Measurements from ENCODE around the gene KCNJ18. TPM values are rescaled to one million over a fixed set of nuclear protein-coding genes. Genes with fewer than 3 reads are reported as not detected.
"Not testable (repeated sequence)": the region's sequence is repeated elsewhere in the genome, so short reads cannot be mapped to it uniquely, and the experiment has no call there.

KCNJ18 gene
- total RNA-seq, 1 experiment from 2014 or later: not detected

DNA sequence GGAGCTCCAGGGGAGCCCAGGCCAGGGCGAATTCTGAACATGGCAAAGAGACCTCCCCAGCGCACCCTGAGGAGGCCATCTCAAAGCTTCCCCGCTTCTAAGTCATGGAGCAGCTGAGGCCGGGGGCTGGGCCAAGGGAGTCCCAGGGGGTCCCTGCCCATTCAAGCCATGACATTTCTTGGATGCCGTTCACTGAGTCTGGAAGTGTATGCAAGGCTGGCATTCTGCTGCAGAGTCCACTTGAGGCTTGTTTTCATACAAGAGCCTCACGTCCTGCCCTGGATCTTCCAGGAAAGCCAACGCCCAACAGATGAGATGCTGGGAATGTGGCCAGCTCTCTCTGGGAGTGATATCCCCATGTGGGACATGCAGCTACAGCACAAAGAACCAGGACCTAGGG, 48.5 kb downstream of the KCNJ18 start:
- DNase-seq (ENCODE audit: low read depth); in situ Hi-C loops (cut with HindIII; ENCODE audit: low pct_unique_long_range_greater_than_20kb, low sequenced_read_pairs): not testable (repeated sequence)

DNA sequence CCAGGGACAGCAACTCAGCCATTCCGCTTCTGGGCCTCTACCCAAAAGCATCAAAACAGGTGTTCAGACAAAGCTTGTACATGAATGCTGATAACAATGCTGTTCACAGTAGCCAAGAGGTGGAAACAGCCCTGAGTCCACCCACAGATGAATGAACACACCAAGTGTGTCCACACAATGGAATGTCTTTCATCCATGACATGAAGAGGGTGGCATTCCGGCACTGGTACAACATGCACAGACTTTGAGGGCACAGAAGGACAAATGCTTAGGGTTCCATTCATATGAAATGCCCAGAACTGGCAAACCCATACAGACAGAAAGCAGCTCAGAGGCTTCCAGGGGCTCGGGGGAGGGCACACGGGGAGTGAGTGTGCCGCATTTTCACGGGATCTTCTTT, 49.2 kb downstream of the KCNJ18 start:
- in situ Hi-C loops (cut with HindIII; ENCODE audit: low pct_unique_long_range_greater_than_20kb, low sequenced_read_pairs); DNase-seq (ENCODE audit: low read depth): not testable (repeated sequence)

DNA sequence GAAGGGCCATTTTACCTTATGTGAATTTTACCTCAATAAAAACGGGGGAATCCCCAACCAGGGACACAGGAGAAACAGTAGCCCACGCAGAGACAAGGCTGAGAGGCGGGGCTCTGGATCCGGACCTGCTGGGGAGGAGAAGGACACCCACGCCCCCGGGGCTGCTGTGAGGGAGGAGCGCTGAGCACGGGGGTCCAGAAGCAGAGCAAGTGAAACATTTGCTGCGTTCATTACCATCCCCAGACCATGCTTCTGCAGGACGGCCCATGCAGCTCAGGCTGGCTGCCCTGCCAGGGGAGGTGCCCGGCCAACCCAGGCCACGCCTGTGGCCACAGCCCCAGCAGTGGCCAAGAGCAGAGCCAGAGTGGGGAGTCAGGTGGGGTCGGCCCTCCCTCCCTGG, 50.0 kb downstream of the KCNJ18 start:
- in situ Hi-C loops (cut with HindIII; ENCODE audit: low pct_unique_long_range_greater_than_20kb, low sequenced_read_pairs): no loop called here

DNA sequence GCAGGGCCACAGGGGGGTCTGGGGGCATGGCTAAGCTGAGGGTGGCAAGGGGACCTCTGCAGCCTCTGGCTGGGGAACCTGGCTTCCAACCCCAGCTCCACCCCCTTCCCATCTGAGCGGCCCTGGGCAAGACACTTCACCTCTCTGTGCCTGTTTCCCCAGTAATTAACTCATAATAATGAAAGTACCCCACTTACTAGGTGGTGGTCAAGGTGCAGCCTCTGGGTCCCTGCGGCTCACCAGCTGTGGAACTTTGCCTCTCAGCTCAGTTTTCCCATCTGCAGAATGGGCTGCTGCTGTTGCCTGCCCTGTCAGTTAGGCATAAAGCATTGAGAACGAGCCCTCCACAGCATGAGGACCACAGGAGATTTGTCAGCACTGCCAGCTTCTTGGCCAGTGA, 51.8 kb downstream of the KCNJ18 start:
- DNase-seq (ENCODE audit: low read depth); in situ Hi-C loops (cut with HindIII; ENCODE audit: low pct_unique_long_range_greater_than_20kb, low sequenced_read_pairs): not testable (repeated sequence)

More for the DNA sequence above, 50.0 kb downstream of the KCNJ18 start:
- no peak for DNase-seq (ENCODE audit: low read depth)

DNA sequence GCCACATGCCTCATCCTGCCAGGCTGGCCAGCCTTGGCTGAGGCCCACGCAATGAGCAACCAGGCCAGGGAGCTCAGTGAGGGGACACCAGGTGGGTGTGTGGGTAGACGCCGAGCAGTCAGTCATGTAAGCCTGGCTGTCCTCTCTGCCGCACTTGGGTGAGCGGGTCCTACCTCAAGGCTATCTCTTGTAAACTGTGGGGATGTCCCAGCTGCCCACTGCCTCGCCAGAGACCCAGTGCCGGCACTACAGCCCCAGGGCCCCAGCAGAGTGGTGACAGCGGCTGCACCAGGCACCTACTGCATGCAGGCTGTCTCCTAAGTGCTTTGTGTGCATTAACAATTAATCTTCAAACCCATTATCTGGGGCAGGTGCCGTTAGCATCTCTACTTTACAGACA, 52.3 kb downstream of the KCNJ18 start:
- DNase-seq (ENCODE audit: low read depth); in situ Hi-C loops (cut with HindIII; ENCODE audit: low pct_unique_long_range_greater_than_20kb, low sequenced_read_pairs): not testable (repeated sequence)

DNA sequence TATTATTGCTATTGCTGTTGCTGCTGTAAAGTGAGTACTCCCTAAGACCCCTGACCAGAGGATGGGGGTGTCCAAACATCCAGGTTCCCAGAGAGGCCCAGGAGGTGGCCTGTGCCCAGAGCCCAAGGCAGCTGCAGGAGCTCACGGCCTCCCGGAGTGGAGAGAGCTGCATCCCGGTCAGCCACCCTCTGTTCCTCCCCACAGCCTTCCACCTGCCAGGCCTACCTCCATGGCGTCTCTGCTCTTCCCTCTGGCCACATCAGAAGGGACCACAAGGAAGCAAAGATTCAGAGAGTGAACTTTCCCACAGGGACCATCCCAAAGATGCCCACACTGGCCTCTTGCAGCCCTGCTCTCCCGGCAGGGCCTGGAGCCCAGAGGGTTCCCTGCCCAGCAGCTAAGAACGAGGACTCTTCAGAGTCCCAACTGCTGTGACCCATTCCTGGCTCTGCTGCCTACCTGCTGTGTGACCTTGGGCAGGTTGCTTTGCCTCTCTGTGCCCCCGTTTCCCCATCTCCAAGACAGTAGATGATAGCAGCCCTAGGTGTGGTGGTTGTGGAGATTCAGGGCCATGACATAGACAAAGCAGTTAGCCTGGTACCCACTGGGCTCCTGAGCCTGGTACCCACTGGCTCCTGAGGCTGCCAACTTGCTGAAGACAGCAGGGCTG, 53.2 kb downstream of the KCNJ18 start:
- in situ Hi-C loops (cut with HindIII; ENCODE audit: low pct_unique_long_range_greater_than_20kb, low sequenced_read_pairs): not testable (repeated sequence)

DNA sequence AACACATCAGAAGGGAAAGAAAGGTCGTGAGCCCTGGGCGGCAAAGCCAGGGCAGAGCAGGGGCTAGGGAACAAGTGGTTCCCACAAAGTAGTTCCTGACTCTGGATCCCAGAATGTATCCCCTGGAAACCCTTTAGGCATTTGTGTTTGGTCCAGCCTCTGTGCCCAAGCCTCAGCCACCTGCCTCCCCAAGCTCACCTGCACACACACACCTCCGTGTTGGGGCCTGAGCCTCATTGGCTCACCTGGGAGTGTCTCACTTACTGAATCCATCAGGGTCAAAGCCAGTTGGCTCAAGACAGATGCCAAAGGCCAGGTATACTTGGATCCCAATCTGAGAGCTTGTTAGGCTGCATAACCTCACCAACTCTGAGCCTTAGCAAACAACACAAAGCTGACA, 54.1 kb downstream of the KCNJ18 start:
- DNase-seq (ENCODE audit: low read depth); in situ Hi-C loops (cut with HindIII; ENCODE audit: low pct_unique_long_range_greater_than_20kb, low sequenced_read_pairs): not testable (repeated sequence)

More for the DNA sequence above, 53.2 kb downstream of the KCNJ18 start:
- DNase-seq (ENCODE audit: low read depth): not testable (repeated sequence)

DNA sequence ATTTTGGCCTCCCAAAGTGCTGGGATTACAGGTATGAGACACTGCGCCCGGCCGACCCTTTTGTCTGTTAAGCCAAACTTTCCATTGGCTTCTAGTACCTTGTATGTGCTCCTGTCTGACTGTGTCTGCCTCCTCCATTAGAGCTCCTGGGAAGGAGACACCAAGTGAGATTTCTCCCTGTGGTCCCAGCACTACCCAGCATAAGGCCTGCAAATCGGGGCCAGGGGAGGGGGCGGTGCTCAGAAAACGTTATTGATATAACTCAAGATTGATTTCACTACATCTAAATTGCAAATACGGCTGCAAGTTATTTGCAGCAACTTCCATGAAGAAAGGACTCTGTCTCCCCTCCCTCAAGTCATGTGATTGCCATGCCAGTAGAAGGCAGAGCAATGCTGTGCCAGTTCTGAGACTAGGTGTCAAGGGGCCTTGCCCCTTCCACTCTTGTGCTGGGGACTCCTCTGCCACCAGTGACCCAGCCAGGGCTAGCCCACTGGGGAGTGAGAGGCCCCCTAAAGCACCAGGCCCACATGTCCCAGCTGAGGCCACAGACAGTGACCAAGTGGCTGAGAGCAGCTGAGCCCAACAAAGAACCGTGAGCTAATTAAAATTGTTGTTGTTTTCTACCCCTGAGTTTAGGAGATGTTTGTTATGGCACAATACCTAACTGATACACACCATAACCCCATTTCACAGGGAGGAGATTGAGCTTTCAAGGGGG, 55.0 kb downstream of the KCNJ18 start:
- in situ Hi-C loops (cut with HindIII; ENCODE audit: low pct_unique_long_range_greater_than_20kb, low sequenced_read_pairs); DNase-seq (ENCODE audit: low read depth): not testable (repeated sequence)

DNA sequence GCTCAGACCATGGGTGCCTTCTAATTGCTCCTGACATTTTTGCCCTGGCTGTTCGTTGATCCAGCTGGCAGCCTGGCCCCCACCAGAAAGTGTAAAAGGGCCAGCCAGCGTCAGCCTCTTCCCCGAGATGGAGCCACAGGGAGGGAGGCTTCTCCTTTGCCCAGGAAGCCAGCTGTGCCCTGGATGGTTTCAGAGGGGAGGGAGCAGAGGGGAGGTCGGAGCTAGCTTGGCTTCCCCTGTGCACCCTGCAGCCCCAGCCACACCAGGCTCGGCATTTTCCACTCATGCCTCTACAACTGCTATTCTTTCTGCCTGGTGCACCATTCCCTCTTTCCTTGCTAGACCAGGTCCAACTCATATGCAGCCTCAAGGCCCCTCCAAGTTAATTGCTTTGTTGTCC, 56.4 kb downstream of the KCNJ18 start:
- in situ Hi-C loops (cut with HindIII; ENCODE audit: low pct_unique_long_range_greater_than_20kb, low sequenced_read_pairs): not testable (repeated sequence)

DNA sequence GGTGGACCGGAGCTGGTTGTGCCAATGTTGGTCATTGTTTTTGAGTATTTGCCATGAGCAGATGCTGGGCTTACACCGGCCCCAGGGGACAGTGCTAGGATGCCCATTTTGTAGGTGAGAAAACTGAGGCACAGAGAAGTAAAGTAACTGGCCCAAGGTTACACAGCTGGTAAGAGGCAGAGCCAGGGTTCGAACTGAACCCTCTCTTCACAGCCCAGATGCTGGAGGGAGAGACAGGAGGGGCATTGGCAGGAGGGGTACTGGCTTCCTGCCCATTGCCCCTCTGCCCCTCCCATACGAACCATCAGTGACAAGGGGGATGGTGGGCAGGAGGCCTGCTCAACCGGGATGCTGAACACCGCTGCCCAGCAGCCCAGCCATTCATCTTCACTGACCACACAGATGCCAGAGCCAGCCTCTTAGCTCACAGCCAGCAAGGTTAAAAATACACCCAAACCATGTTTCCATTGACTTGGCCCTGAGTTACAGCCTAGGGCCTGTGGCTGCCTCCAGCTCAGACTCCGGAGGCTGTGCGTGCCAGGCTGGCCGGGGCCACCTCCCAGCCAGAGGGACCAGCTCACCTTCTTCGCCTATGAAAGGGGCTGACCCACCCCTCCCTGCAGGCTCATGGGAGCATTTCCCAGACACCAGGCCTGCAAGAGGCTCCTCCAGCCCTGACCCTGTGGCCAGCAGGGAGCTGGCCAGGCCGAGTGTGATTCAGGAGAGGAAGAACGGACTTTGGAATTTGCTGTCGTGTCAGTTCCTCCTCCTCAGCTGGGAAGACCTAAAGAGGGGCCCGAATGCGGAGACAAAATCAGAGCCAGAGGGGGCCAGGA, 57.6 kb downstream of the KCNJ18 start:
- DNase-seq (ENCODE audit: low read depth); in situ Hi-C loops (cut with HindIII; ENCODE audit: low pct_unique_long_range_greater_than_20kb, low sequenced_read_pairs): not testable (repeated sequence)

More for the DNA sequence above, 56.4 kb downstream of the KCNJ18 start:
- DNase-seq (ENCODE audit: low read depth): not testable (repeated sequence)

DNA sequence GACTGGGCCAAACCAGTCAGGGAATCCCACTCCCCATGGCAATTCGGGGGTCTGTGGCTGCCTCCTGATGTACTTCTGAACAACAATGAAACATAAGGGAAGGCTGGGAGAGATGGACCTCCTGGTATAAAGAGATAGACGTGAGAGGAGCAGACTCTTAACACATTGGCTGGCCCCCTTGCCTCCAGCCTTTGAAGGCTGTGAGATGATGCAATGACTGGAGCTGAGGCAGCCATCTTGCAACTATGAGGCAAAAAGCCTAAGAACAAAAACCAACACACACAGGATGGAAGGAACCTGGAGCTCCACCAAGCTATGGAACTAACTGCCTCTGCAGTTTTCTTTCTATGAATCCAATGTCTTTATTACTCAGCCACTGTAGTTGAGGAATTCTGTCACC, 58.8 kb downstream of the KCNJ18 start:
- DNase-seq (ENCODE audit: low read depth); in situ Hi-C loops (cut with HindIII; ENCODE audit: low pct_unique_long_range_greater_than_20kb, low sequenced_read_pairs): not testable (repeated sequence)

All from Caki2 (cell line).